Renal cortex interstitium (tissue), 11 donors: ENCODE data around the gene FAM3C. TPM values are rescaled to one million over a fixed set of nuclear protein-coding genes. Genes with fewer than 3 reads are reported as not detected.
"Not testable (repeated sequence)": the region's sequence is repeated elsewhere in the genome, so short reads cannot be mapped to it uniquely, and the experiment has no call there.

ENCODE experiments used
- DNase-seq, 11 donors: peaks; one replicate each; pipeline ENCODE4 v3.0.0-alpha.2; 2013; ENCODE audit warnings: low read depth in 9 of 11, low spot score in 4 of 11; ENCODE audit errors: extremely low read depth in 1 of 11
- polyA plus RNA-seq, 3 donors: library from polyadenylated mRNA; unstranded; fragments of 120-200 nt; gene quantifications; one replicate each; pipeline ENCODE4 v1.2.1, GENCODE V29; 2013; ENCODE audit not compliant: insufficient read length in 3 of 3

The FAM3C gene
- polyA plus RNA-seq, 3 donors, result 102 to 120 (median 114) TPM

GRCh38 chr7:121421743-121422142 lies 25.6 kb upstream of the FAM3C start:
- DNase-seq, result not testable (repeated sequence)

GRCh38 chr7:121420976-121421375 lies 24.9 kb upstream of the FAM3C start:
- no peak for DNase-seq

- no peak for DNase-seq
These were observed 23.4 kb upstream of the FAM3C start for GRCh38 chr7:121419201-121420148.

- DNase-seq, result no peak
These were observed 20.4 kb upstream of the FAM3C start for GRCh38 chr7:121416533-121416932.

- no peak for DNase-seq
These were observed 18.3 kb upstream of the FAM3C start for GRCh38 chr7:121414436-121414835.

- DNase-seq, result no peak
These were observed 15.5 kb upstream of the FAM3C start for GRCh38 chr7:121411597-121411979.

GRCh38 chr7:121410829-121411596 lies 14.9 kb upstream of the FAM3C start:
- no peak for DNase-seq

GRCh38 chr7:121406944-121407343 lies 10.8 kb upstream of the FAM3C start:
- no peak for DNase-seq

- DNase-seq, result no peak
These were observed 10.4 kb upstream of the FAM3C start for GRCh38 chr7:121406461-121406860.

GRCh38 chr7:121404348-121404747 lies 8.2 kb upstream of the FAM3C start:
- no peak for DNase-seq

GRCh38 chr7:121402701-121403100 lies 6.6 kb upstream of the FAM3C start:
- DNase-seq, result no peak

- no peak for DNase-seq
These were observed 5.8 kb upstream of the FAM3C start for GRCh38 chr7:121401896-121402295.

GRCh38 chr7:121398246-121398645 lies 2.1 kb upstream of the FAM3C start:
- DNase-seq, result no peak

GRCh38 chr7:121397822-121398221 lies 1.7 kb upstream of the FAM3C start:
- DNase-seq, result peak in 1 of 11 donors; percentile 17

- no peak for DNase-seq
These were observed 1.3 kb upstream of the FAM3C start for GRCh38 chr7:121397361-121397760.

GRCh38 chr7:121395494-121395960 lies 581 bp downstream of the FAM3C start:
- peak in 2 of 11 donors; percentile 9 to 21 for DNase-seq

- no peak for DNase-seq
These were observed 1.4 kb downstream of the FAM3C start for GRCh38 chr7:121394709-121395140.

- no peak for DNase-seq
These were observed 3.1 kb downstream of the FAM3C start for GRCh38 chr7:121393005-121393366.

GRCh38 chr7:121392277-121393004 lies 3.7 kb downstream of the FAM3C start:
- no peak for DNase-seq
